NCI-H524 (cell line): Measurements from ENCODE around the gene CEL.
"Not testable (repeated sequence)": the region's sequence is repeated elsewhere in the genome, so short reads cannot be mapped to it uniquely, and the experiment has no call there.

Experiments used
- DNase-seq, 2 experiments: peaks; one replicate each; lab custom pipeline; 2025; lab: John Stamatoyannopoulos, UW

Gene CEL

GRCh38 chr9:133064241-133065069, 2.7 kb downstream of the CEL start:
- DNase-seq, result no peak

DNA sequence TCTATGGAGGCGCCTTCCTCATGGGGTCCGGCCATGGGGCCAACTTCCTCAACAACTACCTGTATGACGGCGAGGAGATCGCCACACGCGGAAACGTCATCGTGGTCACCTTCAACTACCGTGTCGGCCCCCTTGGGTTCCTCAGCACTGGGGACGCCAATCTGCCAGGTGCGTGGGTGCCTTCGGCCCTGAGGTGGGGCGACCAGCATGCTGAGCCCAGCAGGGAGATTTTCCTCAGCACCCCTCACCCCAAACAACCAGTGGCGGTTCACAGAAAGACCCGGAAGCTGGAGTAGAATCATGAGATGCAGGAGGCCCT, 3.2 kb downstream of the CEL start:
- DNase-seq, result no peak

- DNase-seq, result no peak
Measured at GRCh38 chr9:133066181-133066983, 4.6 kb downstream of the CEL start.

DNA sequence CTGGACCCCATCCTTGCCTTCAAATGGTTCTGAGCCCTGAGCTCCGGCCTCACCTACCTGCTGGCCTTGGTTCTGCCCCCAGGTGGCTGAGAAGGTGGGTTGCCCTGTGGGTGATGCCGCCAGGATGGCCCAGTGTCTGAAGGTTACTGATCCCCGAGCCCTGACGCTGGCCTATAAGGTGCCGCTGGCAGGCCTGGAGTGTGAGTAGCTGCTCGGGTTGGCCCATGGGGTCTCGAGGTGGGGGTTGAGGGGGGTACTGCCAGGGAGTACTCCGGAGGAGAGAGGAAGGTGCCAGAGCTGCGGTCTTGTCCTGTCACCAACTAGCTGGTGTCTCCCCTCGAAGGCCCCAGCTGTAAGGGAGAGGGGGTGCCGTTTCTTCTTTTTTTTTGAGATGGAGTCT, 5.2 kb downstream of the CEL start:
- no peak for DNase-seq

DNA sequence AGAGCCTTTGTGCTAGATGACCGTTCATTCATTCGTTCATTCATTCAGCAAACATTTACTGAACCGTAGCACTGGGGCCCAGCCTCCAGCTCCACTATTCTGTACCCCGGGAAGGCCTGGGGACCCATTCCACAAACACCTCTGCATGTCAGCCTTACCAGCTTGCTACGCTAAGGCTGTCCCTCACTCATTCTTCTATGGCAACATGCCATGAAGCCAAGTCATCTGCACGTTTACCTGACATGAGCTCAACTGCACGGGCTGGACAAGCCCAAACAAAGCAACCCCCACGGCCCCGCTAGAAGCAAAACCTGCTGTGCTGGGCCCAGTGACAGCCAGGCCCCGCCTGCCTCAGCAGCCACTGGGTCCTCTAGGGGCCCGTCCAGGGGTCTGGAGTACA, 6.0 kb downstream of the CEL start:
- DNase-seq, result no peak

DNA sequence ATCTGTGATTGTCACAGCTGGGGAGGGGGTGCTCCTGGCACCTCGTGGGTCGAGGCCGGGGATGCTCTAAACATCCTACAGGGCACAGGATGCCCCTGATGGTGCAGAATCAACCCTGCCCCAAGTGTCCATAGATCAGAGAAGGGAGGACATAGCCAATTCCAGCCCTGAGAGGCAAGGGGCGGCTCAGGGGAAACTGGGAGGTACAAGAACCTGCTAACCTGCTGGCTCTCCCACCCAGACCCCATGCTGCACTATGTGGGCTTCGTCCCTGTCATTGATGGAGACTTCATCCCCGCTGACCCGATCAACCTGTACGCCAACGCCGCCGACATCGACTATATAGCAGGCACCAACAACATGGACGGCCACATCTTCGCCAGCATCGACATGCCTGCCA, 6.7 kb downstream of the CEL start:
- DNase-seq, result not testable (repeated sequence)

DNA sequence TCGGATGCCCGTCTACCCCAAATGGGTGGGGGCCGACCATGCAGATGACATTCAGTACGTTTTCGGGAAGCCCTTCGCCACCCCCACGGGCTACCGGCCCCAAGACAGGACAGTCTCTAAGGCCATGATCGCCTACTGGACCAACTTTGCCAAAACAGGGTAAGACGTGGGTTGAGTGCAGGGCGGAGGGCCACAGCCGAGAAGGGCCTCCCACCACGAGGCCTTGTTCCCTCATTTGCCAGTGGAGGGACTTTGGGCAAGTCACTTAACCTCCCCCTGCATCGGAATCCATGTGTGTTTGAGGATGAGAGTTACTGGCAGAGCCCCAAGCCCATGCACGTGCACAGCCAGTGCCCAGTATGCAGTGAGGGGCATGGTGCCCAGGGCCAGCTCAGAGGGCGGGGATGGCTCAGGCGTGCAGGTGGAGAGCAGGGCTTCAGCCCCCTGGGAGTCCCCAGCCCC, 8.8 kb downstream of the CEL start:
- not testable (repeated sequence) for DNase-seq

GRCh38 chr9:133070985-133071384, 9.2 kb downstream of the CEL start:
- DNase-seq, result not testable (repeated sequence)

GRCh38 chr9:133071484-133072150, 9.8 kb downstream of the CEL start:
- DNase-seq, result no peak

- DNase-seq, result not testable (repeated sequence)
Measured at GRCh38 chr9:133072210-133072609, 10.4 kb downstream of the CEL start.

DNA sequence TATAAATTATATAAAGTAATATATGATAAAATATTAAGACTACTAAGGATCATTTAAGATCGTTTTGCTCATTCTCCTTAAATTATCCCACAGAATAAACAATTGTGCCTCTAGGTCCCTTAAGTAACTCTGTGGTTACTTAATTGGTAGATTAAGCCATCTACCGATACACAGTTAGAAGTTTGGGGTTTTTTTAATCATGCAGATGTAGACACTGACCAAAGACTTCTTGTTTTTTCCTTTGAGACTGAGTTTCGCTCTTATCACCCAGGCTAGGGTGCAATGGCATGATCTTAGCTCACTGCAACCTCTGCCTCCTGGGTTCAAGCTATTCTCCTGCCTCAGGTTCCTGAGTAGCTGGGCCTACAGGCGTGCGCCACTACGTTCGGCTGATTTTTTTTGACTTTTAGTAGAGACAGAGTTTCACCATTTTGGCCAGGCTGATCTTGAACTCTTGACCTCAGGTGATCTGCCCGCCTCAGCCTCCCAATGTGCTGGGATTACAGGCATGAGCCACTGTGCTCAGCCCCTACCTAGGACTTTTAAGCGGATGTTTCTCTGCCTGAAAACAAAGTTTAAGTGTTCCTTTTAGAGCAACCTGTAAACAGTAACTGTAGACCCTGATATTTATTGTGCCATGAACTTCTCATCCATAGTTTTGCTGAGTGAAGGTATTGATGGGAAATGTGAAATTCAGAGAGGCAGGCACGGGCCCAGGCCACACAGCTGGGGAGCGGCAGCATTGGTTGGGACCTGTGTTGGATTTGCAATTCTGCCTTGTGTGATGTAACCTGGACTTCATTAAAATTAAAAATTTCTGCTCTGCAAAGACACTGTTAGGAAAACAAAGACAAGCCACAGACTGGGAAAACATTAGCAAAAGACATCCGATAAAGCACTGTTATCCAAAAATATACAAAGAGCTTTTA, 11.6 kb downstream of the CEL start:
- DNase-seq, result no peak

DNA sequence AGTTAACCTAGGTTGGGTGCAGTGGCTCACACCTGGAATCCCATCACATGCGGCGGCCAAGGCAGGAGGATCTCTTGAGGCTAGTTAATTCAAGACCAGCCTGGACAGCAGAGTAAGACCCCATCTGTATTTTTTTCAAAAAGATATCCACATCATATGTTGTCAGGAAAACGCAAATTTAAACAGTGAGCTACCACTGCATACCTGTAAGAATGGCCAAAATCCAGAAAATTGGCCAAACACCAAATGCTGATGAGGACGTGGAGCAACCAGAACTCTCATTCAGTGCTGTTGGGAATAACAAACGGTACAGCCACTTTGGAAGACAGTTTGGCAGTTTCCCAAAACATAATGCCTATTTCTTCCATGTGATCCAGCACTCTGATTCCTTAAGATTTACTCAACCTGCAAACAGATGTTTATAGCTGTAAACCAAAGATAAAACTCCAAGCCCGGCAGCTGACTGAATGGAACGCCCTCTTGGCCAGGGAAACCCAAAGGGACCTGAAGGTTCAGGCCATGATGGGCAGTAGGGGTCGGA, 12.4 kb downstream of the CEL start:
- no peak for DNase-seq

- DNase-seq, result no peak
Measured at GRCh38 chr9:133075925-133076630, 14.3 kb downstream of the CEL start.

DNA sequence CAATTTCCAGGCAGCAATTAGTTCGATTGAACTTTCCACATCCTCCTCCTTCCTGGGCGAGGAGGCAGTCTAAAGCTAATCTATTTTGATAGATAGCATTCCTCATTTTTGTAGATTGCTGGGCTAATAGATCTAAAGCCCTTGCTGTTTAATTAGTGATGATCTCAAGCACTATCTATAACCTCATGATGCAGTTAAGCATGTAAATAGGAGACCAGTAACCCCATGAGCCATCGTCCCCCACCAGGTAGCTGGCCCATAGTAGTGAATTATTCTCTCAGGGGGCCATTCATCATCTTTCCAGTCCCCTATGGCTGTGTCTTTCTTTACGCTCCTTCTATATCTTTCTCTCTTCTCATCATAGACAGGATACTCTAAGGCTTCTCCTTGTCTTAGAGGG, 14.9 kb downstream of the CEL start:
- no peak for DNase-seq

DNA sequence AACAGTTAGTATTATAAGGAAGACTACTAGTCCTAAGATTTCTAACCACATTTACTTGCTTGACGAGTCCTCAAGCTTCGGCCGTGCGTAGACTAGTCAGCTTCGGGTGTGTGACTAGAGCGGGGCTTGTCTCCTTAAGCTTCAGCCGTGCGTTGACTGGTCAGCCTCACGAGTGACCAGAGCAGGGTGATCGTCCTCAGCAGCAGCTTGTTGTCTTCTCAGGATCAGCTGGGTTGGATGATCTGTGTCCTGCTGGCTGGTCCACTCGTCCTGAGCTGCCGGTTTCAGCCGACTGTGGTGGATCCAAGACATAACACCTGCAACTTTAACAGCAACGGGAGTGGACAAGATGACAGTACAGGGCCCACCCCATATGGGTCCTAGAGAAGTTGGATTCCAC, 16.7 kb downstream of the CEL start:
- DNase-seq, result no peak

- DNase-seq, result no peak
Measured at GRCh38 chr9:133080161-133080560, 18.4 kb downstream of the CEL start.

GRCh38 chr9:133080786-133081779, 19.3 kb downstream of the CEL start:
- not testable (repeated sequence) for DNase-seq

GRCh38 chr9:133081957-133082644, 20.3 kb downstream of the CEL start:
- DNase-seq, result not testable (repeated sequence)

DNA sequence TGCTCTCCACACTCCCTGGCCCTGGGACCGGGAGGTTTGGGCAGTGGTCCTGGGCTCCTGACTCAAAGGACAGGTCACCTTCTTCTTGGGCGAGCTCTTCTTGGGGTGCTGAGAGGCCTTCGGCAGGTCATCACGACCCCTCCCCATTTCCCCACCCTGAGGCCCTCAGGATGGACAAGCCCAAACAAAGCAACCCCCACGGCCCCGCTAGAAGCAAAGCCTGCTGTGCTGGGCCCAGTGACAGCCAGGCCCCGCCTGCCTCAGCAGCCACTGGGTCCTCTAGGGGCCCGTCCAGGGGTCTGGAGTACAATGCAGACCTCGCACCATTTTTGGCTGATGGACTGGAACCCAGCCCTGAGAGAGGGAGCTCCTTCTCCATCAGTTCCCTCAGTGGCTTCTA, 21.9 kb downstream of the CEL start:
- not testable (repeated sequence) for DNase-seq
